ENCODE results near the gene THEMIS2. TPM values are rescaled to one million over a fixed set of nuclear protein-coding genes. Genes with fewer than 3 reads are reported as not detected.
"Not testable (repeated sequence)": the region's sequence is repeated elsewhere in the genome, so short reads cannot be mapped to it uniquely, and the experiment has no call there.

Gene THEMIS2
- total RNA-seq: 10 to 100 TPM; 20.2 to 21.6 TPM
- 74.8 TPM for polyA plus RNA-seq (2013, experiment 1 of 2)
- polyA plus RNA-seq (2013, experiment 2 of 2): 92.3 TPM
- 2.7 to 162 (median 36.3) reads per million in 172 experiments for total RNA-seq

- Mint-ChIP-seq H3K27me3 (no peaks in the 10 kb centered on the region), H3K9me3 (no peaks in the 10 kb centered on the region), H3K27ac (peak within 1 kb of the TSS; percentile 85), H3K4me1 (ENCODE audit: low read depth) (peaks cover 36% of the 10 kb centered on the region), H3K4me3 (peak within 1 kb of the TSS; percentile 100), H3K36me3 (ENCODE audit: low read depth) (peaks cover 19% of the 10 kb centered on the region)
- intact Hi-C loops (cut with DNase I, micrococcal nuclease): loop anchor here in 1 of 2 experiments (1.0 to 2.0 kb wide), 2 partner anchors 41 to 216 kb away; partner anchors contain the start of gene EYA3
- H3K9me3 ChIP-seq (ENCODE audit: control insufficient read depth in 1 of 2, insufficient read depth in 1 of 2, low read length in 2 of 2): no peaks in the 10 kb centered on the region
- H3K27me3 ChIP-seq (ENCODE audit: control insufficient read depth in 1 of 2, insufficient read depth in 2 of 2, low read length in 2 of 2): no peaks in the 10 kb centered on the region
- POLR2A ChIA-PET: interaction anchor here (0.7 kb wide), 1 partner anchor 89 kb away, joined by 3 read pairs; no protein-coding TSS in a partner anchor
- DNase-seq (peak; percentile 66 to 92 (median 78)), ATAC-seq (ENCODE audit: poor library complexity) (peak; percentile 78)
- TF ChIP-seq CTCF (IDR thresholded peaks at IDR 0.05): no peak
- CTCF ChIA-PET: no interaction called here
- H3K4me3 ChIP-seq (ENCODE audit: low read length): peak within 1 kb of the TSS; percentile 88
- peak within 1 kb of the TSS; percentile 24 to 51 for H3K27ac ChIP-seq (ENCODE audit: low read depth in 1 of 2, low read length in 2 of 2)
- peaks cover 14% of the 10 kb centered on the region for H3K36me3 ChIP-seq (ENCODE audit: insufficient read depth, low read length)
- H3K4me1 ChIP-seq (ENCODE audit: insufficient read depth, low read length): peaks cover 85% of the 10 kb centered on the region
These were observed at the start of gene THEMIS2 for GRCh38 chr1:27872059-27872801. THEMIS2 (plus strand) TSS chr1:27872544; CDS start chr1:27872572, 28 bp downstream.

- no peaks in the 10 kb centered on the region for H3K27me3 Mint-ChIP-seq
- peaks cover 44% of the 10 kb centered on the region for H3K36me3 Mint-ChIP-seq (ENCODE audit: low read depth)
- POLR2A ChIA-PET: interaction anchor here (1.0 kb wide), 1 partner anchor 225 kb away, joined by 4 read pairs; no protein-coding TSS in a partner anchor
- peaks cover 35% of the 10 kb centered on the region for H3K36me3 ChIP-seq (ENCODE audit: insufficient read depth, low read length)
- intact Hi-C loops (cut with DNase I, micrococcal nuclease): no loop called here
- H3K27ac ChIP-seq (ENCODE audit: low read depth in 1 of 2, low read length in 2 of 2): no peak overlapping the region
- H3K27ac Mint-ChIP-seq: no peak overlapping the region
- TF ChIP-seq CTCF (IDR thresholded peaks at IDR 0.05): no peak
- H3K9me3 ChIP-seq (ENCODE audit: control insufficient read depth in 1 of 2, insufficient read depth in 1 of 2, low read length in 2 of 2): no peaks in the 10 kb centered on the region
- no peaks in the 10 kb centered on the region for H3K27me3 ChIP-seq (ENCODE audit: control insufficient read depth in 1 of 2, insufficient read depth in 2 of 2, low read length in 2 of 2)
- no peaks in the 10 kb centered on the region for H3K4me1 ChIP-seq (ENCODE audit: insufficient read depth, low read length)
- no peaks in the 10 kb centered on the region for H3K4me1 Mint-ChIP-seq (ENCODE audit: low read depth)
- ATAC-seq (ENCODE audit: poor library complexity) (no peak), DNase-seq (no peak)
- CTCF ChIA-PET: no interaction called here
- H3K4me3 Mint-ChIP-seq: no peak overlapping the region
- H3K4me3 ChIP-seq (ENCODE audit: low read length): no peak overlapping the region
- no peaks in the 10 kb centered on the region for H3K9me3 Mint-ChIP-seq
These were observed 48.6 kb upstream of the THEMIS2 start for GRCh38 chr1:27823784-27824183.

- Mint-ChIP-seq H3K36me3 (ENCODE audit: low read depth) (peaks cover 39% of the 10 kb centered on the region), H3K27ac (no peak overlapping the region), H3K27me3 (no peaks in the 10 kb centered on the region), H3K9me3 (no peaks in the 10 kb centered on the region), H3K4me3 (no peak overlapping the region), H3K4me1 (ENCODE audit: low read depth) (no peaks in the 10 kb centered on the region)
- Histone ChIP-seq H3K4me3 (ENCODE audit: low read length) (no peak overlapping the region), H3K36me3 (ENCODE audit: insufficient read depth, low read length) (peaks cover 29% of the 10 kb centered on the region), H3K27ac (ENCODE audit: low read depth in 1 of 2, low read length in 2 of 2) (no peak overlapping the region), H3K4me1 (ENCODE audit: insufficient read depth, low read length) (no peaks in the 10 kb centered on the region), H3K9me3 (ENCODE audit: control insufficient read depth in 1 of 2, insufficient read depth in 1 of 2, low read length in 2 of 2) (no peaks in the 10 kb centered on the region), H3K27me3 (ENCODE audit: control insufficient read depth in 1 of 2, insufficient read depth in 2 of 2, low read length in 2 of 2) (no peaks in the 10 kb centered on the region)
- ChIA-PET CTCF (no interaction called here), POLR2A (interaction anchor here (1.0 kb wide), 1 partner anchor 224 kb away, joined by 4 read pairs; no protein-coding TSS in a partner anchor)
- intact Hi-C loops (cut with DNase I, micrococcal nuclease): no loop called here
- no peak for DNase-seq
- TF ChIP-seq CTCF (IDR thresholded peaks at IDR 0.05): no peak
- ATAC-seq (ENCODE audit: poor library complexity): no peak
These were observed 47.9 kb upstream of the THEMIS2 start for GRCh38 chr1:27824411-27824810.

- H3K9me3 Mint-ChIP-seq; ATAC-seq (ENCODE audit: poor library complexity); H3K27ac ChIP-seq (ENCODE audit: low read depth in 1 of 2, low read length in 2 of 2); intact Hi-C loops (cut with DNase I, micrococcal nuclease); H3K4me3 ChIP-seq (ENCODE audit: low read length); DNase-seq; H3K9me3 ChIP-seq (ENCODE audit: control insufficient read depth in 1 of 2, insufficient read depth in 1 of 2, low read length in 2 of 2); H3K27me3 Mint-ChIP-seq; H3K27me3 ChIP-seq (ENCODE audit: control insufficient read depth in 1 of 2, insufficient read depth in 2 of 2, low read length in 2 of 2): not testable (repeated sequence)
- Mint-ChIP-seq H3K4me3 (peak overlapping the region; percentile 96), H3K4me1 (ENCODE audit: low read depth) (peaks cover 38% of the 10 kb centered on the region), H3K36me3 (ENCODE audit: low read depth) (peaks cover 34% of the 10 kb centered on the region), H3K27ac (peak overlapping the region; percentile 93)
- H3K4me1 ChIP-seq (ENCODE audit: insufficient read depth, low read length): peaks cover 19% of the 10 kb centered on the region
- CTCF ChIA-PET: interaction anchor here (1.1 to 1.2 kb wide), 2 partner anchors 28 to 160 kb away, joined by 3 to 4 read pairs; no protein-coding TSS in a partner anchor
- POLR2A ChIA-PET: interaction anchor here (0.7 to 2.2 kb wide), 4 partner anchors 40 to 1541 kb away, joined by 4 to 9 read pairs (median 5); partner anchors contain the start of gene FAM76A
- H3K36me3 ChIP-seq (ENCODE audit: insufficient read depth, low read length): peaks cover 23% of the 10 kb centered on the region
These were observed 42.9 kb upstream of the THEMIS2 start for GRCh38 chr1:27829339-27829960.

Measured in CD4-positive, alpha-beta T cell (primary cell).